GM10266 (cell line): ENCODE data around the gene NES.

Source experiments
- DNase-seq: peaks from one replicate; pipeline ENCODE4 v3.0.0; 2012; ENCODE audit errors: extremely low spot score
- CTCF ChIP-seq: IDR thresholded peaks from 2 replicates; pipeline ENCODE4 v1.5.1; 2012; ENCODE audit warnings: mild to moderate bottlenecking, low read depth; ENCODE audit not compliant: control insufficient read depth, insufficient read depth; ENCODE audit errors: missing control alignments

The NES gene

GRCh38 chr1:156643049-156643777 is 34.0 kb downstream of the NES start:
- no peak for TF ChIP-seq CTCF
- DNase-seq, result no peak

- no peak for DNase-seq
- TF ChIP-seq CTCF, result no peak
These were observed 34.8 kb downstream of the NES start for GRCh38 chr1:156642265-156643048.

GRCh38 chr1:156641761-156642264 is 35.4 kb downstream of the NES start, which contains the start of gene BCAN:
BCAN (plus strand) TSS chr1:156642117; CDS start chr1:156646055, 3,938 bp downstream.
- no peak for TF ChIP-seq CTCF

GRCh38 chr1:156640842-156641706 is 36.1 kb downstream of the NES start:
- no peak for TF ChIP-seq CTCF
- DNase-seq, result no peak

More at GRCh38 chr1:156641761-156642264, 35.4 kb downstream of the NES start, which contains the start of gene BCAN:
- peak; percentile 74 for DNase-seq

- TF ChIP-seq CTCF, result no peak
- DNase-seq, result no peak
These were observed 37.6 kb downstream of the NES start for GRCh38 chr1:156639601-156640101.

- no peak for TF ChIP-seq CTCF
- no peak for DNase-seq
These were observed 38.8 kb downstream of the NES start for GRCh38 chr1:156638189-156638985.
